ENCODE results near the gene PNKD.

DNA sequence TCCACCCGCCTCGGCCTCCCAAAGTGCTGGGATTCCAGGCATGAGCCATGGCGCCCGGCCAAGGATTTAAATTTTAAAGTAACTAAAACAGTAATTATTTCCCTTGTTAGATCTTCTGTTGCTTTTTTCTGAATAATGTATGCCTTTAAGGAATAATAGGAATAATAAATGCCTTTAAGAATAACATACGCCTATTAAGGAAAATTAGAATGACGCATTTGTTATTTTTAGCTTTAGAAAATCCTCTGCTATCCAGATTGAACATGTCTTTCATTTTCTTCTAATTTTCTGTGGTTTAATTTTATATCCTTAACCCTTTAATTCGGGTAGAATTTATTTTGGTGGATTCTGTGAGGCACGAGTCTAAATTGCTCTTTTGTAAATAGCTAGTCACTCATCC, 45.1 kb downstream of the PNKD start:
- TF ChIP-seq, protein P1, sequence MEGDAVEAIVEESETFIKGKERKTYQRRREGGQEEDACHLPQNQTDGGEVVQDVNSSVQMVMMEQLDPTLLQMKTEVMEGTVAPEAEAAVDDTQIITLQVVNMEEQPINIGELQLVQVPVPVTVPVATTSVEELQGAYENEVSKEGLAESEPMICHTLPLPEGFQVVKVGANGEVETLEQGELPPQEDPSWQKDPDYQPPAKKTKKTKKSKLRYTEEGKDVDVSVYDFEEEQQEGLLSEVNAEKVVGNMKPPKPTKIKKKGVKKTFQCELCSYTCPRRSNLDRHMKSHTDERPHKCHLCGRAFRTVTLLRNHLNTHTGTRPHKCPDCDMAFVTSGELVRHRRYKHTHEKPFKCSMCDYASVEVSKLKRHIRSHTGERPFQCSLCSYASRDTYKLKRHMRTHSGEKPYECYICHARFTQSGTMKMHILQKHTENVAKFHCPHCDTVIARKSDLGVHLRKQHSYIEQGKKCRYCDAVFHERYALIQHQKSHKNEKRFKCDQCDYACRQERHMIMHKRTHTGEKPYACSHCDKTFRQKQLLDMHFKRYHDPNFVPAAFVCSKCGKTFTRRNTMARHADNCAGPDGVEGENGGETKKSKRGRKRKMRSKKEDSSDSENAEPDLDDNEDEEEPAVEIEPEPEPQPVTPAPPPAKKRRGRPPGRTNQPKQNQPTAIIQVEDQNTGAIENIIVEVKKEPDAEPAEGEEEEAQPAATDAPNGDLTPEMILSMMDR (IDR thresholded peaks at IDR 0.05) = no peak
- no peak for TF ChIP-seq POLR2AphosphoS5 (IDR thresholded peaks at IDR 0.05)
